ENCODE data around the gene HIP1R.
"Not testable (repeated sequence)": the region's sequence is repeated elsewhere in the genome, so short reads cannot be mapped to it uniquely, and the experiment has no call there.

Gene HIP1R

GRCh38 chr12:122875590-122876220 is 40.4 kb downstream of the HIP1R start:
- DNase-seq (ENCODE audit: low read depth): no peak

- DNase-seq (ENCODE audit: low read depth): not testable (repeated sequence)
These were observed 41.0 kb downstream of the HIP1R start for GRCh38 chr12:122876281-122876680.

- no peak for DNase-seq (ENCODE audit: low read depth)
These were observed 41.5 kb downstream of the HIP1R start for GRCh38 chr12:122876731-122877130.

- DNase-seq (ENCODE audit: low read depth): no peak
These were observed 43.7 kb downstream of the HIP1R start for GRCh38 chr12:122878780-122879612.

- no peak for DNase-seq (ENCODE audit: low read depth)
These were observed 45.0 kb downstream of the HIP1R start for GRCh38 chr12:122880155-122880667.

GRCh38 chr12:122880668-122881067 is 45.4 kb downstream of the HIP1R start:
- no peak for DNase-seq (ENCODE audit: low read depth)

DNA sequence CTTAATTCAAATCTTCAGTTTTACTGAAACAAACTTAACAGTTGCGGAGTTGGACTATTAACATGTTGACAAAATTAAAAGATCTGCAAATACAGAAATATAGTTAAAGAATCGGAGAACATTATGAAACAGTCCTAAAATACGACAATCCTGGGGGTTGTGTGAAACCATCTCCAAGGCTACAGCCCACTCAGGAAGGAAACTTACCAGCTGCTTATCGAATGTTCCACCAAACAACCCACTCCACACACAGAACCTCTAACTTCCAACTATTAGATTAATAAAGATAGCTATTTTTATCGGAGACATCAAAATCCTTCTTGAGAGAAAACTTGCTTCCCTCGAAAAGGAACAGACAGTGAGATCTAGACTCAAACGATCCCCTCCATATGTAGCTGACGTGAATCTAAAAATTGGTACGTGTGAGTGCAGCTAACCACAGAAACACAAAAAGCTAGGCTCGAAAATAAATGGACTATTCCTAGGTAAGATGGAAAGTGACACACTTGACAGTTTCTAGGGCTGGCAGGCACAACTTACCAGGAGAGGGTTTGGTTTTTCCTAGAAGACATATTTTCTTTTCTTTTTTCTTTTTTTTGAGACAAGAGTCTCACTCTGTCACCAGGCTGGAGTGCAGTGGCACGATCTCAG is 47.8 kb downstream of the HIP1R start:
- no peak for DNase-seq (ENCODE audit: low read depth)

DNA sequence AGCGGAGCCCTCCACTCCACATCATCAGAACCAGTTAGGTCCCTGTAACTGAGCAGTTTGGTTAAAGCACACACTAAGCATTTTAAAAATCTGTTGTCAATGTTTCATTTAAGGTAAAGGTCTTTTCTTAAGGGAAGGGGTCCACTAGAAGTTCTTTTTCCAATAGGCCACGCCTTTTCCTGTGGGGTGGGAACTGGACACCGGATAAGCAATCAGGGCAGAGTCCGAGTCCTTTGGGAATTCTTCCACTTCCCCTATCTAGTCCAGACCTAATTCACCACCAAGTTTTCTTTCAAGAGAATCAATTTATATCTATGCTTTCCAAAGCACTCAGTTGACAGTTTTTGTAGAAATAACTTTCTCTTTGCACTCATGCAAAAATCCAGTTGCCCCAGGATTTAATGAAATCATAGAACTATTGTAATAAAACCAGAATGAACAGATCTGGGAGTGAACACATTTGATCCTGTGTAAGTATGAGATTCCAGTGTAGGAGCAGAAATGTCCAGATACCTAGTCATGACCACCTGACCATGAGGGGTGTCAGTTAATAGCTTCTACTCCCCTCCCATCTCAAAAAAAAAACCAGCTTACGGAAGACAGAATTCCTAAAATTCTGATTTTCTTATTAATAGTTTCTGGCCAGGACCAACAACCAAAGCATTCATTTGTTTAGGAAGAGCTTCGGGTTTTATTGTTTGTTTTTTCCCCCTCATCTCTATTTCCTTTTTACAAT is 49.0 kb downstream of the HIP1R start:
- no peak for DNase-seq (ENCODE audit: low read depth)

DNA sequence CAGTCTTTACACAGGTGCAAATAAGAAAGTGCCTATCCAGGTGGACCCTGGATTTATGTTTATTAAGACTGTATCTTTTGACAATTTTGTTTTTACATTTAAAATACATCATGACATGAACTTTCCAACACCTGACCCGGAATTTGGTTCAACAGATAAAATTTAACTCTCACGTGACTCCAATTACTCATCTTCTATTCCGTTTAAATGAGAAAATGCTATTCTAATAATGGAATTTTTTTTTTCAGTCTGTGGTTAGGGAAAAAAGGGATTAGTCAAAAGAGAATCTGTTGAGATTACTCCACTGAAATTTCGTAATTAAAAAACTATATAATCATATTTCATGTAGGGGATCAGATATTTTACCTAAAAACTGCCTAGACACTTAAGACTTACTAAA is 49.6 kb downstream of the HIP1R start:
- no peak for DNase-seq (ENCODE audit: low read depth)

DNA sequence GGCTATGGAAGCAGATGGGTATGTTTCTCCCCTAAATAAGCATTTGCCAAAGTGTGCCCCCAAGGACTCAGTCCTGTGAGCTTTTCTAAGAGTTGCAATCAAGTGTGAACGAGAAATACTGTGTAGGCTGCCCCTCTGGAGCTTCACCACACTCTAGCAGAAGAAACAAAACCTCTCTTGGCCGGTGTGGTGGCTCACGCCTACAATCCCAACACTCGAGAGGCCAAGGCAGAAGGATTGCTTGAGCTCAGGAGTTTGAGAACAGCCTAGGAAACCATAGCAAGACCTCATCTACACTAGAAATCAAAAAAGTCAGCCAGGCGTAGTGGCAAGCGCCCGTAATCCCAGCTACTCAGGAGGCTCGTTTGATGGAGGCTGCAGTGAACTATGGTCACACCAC is 50.9 kb downstream of the HIP1R start:
- no peak for DNase-seq (ENCODE audit: low read depth)

DNA sequence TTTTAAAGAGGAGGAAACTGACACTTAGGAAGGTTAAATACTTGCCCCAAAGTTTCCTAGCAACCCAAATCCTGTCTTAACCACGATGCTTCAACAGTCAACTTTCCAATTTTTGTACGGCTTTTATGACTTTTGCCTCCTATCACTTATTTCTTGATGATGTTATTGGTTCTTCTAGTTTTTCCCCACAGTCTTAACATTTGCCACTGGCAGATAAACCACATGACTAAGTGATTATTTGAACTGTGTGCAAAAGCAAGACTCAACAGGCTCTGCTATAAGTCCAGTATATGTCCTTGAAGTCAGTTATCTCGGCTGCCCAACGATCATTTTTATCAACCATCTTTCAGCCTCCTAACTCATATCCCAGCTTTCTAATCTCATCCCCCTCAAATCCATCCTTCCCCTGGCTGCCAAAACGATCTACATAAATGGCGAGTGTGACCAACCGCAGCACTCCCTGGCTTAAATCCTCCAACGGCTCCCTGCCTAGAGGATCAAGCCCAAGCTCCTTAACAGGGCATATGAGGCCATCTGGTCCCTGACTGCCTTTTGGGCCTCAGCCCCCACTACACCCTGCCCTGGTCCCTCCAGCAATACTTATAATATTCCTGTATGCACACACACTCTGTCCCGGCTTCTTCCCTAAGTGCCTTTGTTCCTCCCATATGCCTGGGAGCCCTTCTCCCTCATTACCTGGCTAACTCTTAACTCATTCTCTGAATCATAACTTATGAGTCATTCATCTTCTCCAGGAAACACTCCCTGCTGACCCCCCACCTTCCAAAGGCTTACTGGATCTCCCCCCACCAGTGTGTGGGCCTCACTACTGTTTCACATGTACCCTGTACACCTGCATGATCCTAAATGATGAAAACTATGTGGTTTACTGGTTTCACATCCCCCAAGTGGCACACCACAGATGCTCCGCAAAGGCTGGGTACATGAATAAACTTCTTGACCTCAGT is 51.9 kb downstream of the HIP1R start:
- no peak for DNase-seq (ENCODE audit: low read depth)

DNA sequence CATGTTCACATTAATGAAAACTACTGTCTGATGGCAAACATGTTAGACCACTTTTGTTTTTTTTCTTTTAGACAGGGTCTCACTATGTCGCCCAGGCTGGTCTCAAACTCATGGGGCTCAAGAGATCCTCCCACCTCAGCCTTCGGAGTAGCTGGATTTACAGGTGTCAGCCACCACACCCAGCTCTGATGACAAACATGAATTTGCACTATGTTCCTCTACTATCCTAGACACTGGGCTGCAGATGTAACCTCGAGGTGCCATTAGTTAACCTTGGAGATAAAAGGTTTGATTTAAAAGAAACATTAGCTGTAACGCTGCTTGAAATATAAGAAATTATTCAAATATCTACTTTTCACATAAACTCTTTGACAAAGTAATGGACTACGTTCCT is 52.6 kb downstream of the HIP1R start:
- DNase-seq (ENCODE audit: low read depth): no peak

GRCh38 chr12:122888232-122888752 is 53.0 kb downstream of the HIP1R start:
- DNase-seq (ENCODE audit: low read depth): no peak

- DNase-seq (ENCODE audit: low read depth): no peak
These were observed 54.7 kb downstream of the HIP1R start for GRCh38 chr12:122889761-122890520.

- DNase-seq (ENCODE audit: low read depth): no peak
These were observed 56.6 kb downstream of the HIP1R start for GRCh38 chr12:122891661-122892525.

GRCh38 chr12:122892724-122893123 is 57.5 kb downstream of the HIP1R start:
- not testable (repeated sequence) for DNase-seq (ENCODE audit: low read depth)

DNA sequence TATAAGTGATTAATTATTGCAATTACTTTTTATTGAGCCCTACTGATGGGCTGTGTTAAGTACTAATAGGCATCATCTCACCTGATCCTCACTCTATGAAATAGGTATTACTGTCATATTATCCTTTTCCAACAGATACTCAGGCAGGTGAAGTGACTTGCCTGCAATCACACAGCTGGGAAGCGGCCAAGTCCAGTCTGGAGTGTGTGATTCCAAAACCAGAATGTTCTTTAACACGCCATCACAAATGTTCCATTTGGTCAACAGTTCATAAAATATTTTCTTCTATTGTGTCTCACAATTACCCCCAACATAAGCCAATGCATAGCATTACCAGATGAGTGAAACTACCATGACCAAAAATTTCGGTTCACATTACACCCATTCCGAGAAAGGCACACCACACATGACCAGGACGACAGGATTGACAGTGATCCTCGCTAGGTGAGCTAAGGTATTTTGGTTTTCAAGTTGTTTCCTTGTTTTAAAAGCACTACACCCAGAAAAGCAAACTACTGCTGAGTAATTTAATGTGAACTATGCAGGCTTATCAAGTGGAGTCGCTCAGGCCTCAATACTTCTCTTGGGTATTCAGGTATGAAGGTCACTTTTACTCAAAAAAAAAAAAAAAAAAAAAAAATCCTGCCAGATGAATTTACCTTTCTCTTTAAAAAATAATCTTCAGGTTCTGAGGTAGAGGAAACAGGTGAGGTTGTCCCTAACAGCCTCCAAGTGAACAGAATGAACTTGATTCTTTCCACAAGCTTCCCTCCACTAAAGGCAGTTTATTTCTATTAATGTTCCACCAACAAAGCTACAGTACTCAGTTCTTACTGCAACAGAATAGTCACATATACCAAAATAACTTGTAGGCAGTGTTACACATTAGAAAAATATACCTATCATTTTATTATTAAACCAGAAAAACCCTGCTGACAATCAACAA is 58.2 kb downstream of the HIP1R start:
- no peak for DNase-seq (ENCODE audit: low read depth)

Data from HS-27A (cell line).